Stimulated activated naive B cell treated with anti-CD40 and anti-IgM and Interleukin-4, amounts not matched to agents 10 μg/mL and 1 μg/mL and 100 μg/mL, for 72 hours (primary cell): ENCODE measurements around the gene BRINP3.

Source experiments
- ATAC-seq, 2 donors: fragments of 150-1000 bp; cut with Tn5 transposase; replicated peaks; 2 replicates each; pipeline ENCODE4 v1.10.0; 2021; ENCODE audit warnings: moderate library complexity in 1 of 2
- DNase-seq: peaks from one replicate; pipeline ENCODE4 v3.0.0; 2021
- H3K27ac Mint-ChIP-seq: one replicate; pipeline ENCODE4 v1.8.0; 2022; ENCODE audit warnings: mild to moderate bottlenecking, mixed read lengths
- H3K27me3 Mint-ChIP-seq, 2 donors: one replicate each; pipeline ENCODE4 v1.8.0; 2022; ENCODE audit warnings: mixed read lengths in 2 of 2
- H3K36me3 Mint-ChIP-seq, 2 donors: one replicate each; pipeline ENCODE4 v1.8.0; 2022; ENCODE audit warnings: mixed read lengths in 2 of 2, mild to moderate bottlenecking in 1 of 2
- H3K4me1 Mint-ChIP-seq, 2 donors: one replicate each; pipeline ENCODE4 v1.8.0; 2022; ENCODE audit warnings: mixed read lengths in 2 of 2, mild to moderate bottlenecking in 1 of 2
- H3K4me3 Mint-ChIP-seq, 2 donors: one replicate each; pipeline ENCODE4 v1.8.0; 2022; ENCODE audit warnings: mild to moderate bottlenecking in 2 of 2, mixed read lengths in 2 of 2, moderate library complexity in 1 of 2
- H3K9me3 Mint-ChIP-seq, 2 donors: one replicate each; pipeline ENCODE4 v1.8.0; 2022; ENCODE audit warnings: mixed read lengths in 2 of 2, mild to moderate bottlenecking in 1 of 2

BRINP3 gene

GRCh38 chr1:190250368-190250767, 227.3 kb downstream of the BRINP3 start:
- no peaks in the 10 kb centered on the region for H3K27me3 Mint-ChIP-seq
- no peak for DNase-seq
- H3K4me1 Mint-ChIP-seq = no peaks in the 10 kb centered on the region

GRCh38 chr1:190244406-190244805, 233.3 kb downstream of the BRINP3 start:
- ATAC-seq (no peak), DNase-seq (no peak)
- H3K27ac Mint-ChIP-seq = no peak overlapping the region
- H3K36me3 Mint-ChIP-seq = no peaks in the 10 kb centered on the region
- no peaks in the 10 kb centered on the region for H3K9me3 Mint-ChIP-seq
- H3K4me3 Mint-ChIP-seq = no peak overlapping the region
- no peaks in the 10 kb centered on the region for H3K4me1 Mint-ChIP-seq
- H3K27me3 Mint-ChIP-seq = no peaks in the 10 kb centered on the region

More at GRCh38 chr1:190250368-190250767, 227.3 kb downstream of the BRINP3 start:
- H3K36me3 Mint-ChIP-seq = no peaks in the 10 kb centered on the region
- no peak for ATAC-seq
- H3K4me3 Mint-ChIP-seq = no peak overlapping the region
- H3K27ac Mint-ChIP-seq = no peak overlapping the region
- peaks cover 0 to 5% of the 10 kb centered on the region in 2 donors for H3K9me3 Mint-ChIP-seq

- Mint-ChIP-seq H3K36me3 (no peaks in the 10 kb centered on the region), H3K9me3 (peaks cover 0 to 2% of the 10 kb centered on the region in 2 donors), H3K27ac (no peak overlapping the region), H3K27me3 (no peaks in the 10 kb centered on the region), H3K4me1 (no peaks in the 10 kb centered on the region), H3K4me3 (no peak overlapping the region)
- ATAC-seq (no peak), DNase-seq (no peak)
Observed at GRCh38 chr1:190243056-190243455, 234.6 kb downstream of the BRINP3 start.

- ATAC-seq (no peak), DNase-seq (no peak)
- no peak overlapping the region for H3K4me3 Mint-ChIP-seq
- H3K27ac Mint-ChIP-seq = no peak overlapping the region
- H3K36me3 Mint-ChIP-seq = no peaks in the 10 kb centered on the region
- peaks cover 0 to 4% of the 10 kb centered on the region in 2 donors for H3K9me3 Mint-ChIP-seq
- H3K27me3 Mint-ChIP-seq = no peaks in the 10 kb centered on the region
- H3K4me1 Mint-ChIP-seq = no peaks in the 10 kb centered on the region
Observed at GRCh38 chr1:190226006-190226405, 251.7 kb downstream of the BRINP3 start.

GRCh38 chr1:190212450-190212849, 265.2 kb downstream of the BRINP3 start:
- Mint-ChIP-seq H3K4me1 (no peaks in the 10 kb centered on the region), H3K27me3 (no peaks in the 10 kb centered on the region), H3K36me3 (no peaks in the 10 kb centered on the region), H3K27ac (no peak overlapping the region), H3K4me3 (no peak overlapping the region), H3K9me3 (no peaks in the 10 kb centered on the region)
- no peak for DNase-seq
- ATAC-seq = no peak

GRCh38 chr1:190207733-190208132, 269.9 kb downstream of the BRINP3 start:
- H3K4me3 Mint-ChIP-seq = no peak overlapping the region
- no peaks in the 10 kb centered on the region for H3K27me3 Mint-ChIP-seq
- no peaks in the 10 kb centered on the region for H3K36me3 Mint-ChIP-seq
- no peak overlapping the region for H3K27ac Mint-ChIP-seq
- no peak for ATAC-seq
- H3K4me1 Mint-ChIP-seq = no peaks in the 10 kb centered on the region
- H3K9me3 Mint-ChIP-seq = peaks cover 0 to under 1% of the 10 kb centered on the region in 2 donors
- DNase-seq = no peak

- no peak for DNase-seq
- Mint-ChIP-seq H3K27ac (no peak overlapping the region), H3K9me3 (peaks cover 8 to 9% of the 10 kb centered on the region in 2 donors), H3K27me3 (no peaks in the 10 kb centered on the region), H3K4me3 (no peak overlapping the region), H3K36me3 (no peaks in the 10 kb centered on the region), H3K4me1 (no peaks in the 10 kb centered on the region)
- no peak for ATAC-seq
Observed at GRCh38 chr1:190205713-190206112, 272.0 kb downstream of the BRINP3 start.

GRCh38 chr1:190196020-190196419, 281.6 kb downstream of the BRINP3 start:
- no peaks in the 10 kb centered on the region for H3K27me3 Mint-ChIP-seq
- H3K36me3 Mint-ChIP-seq = no peaks in the 10 kb centered on the region
- H3K27ac Mint-ChIP-seq = no peak overlapping the region
- peaks cover 4 to 10% of the 10 kb centered on the region in 2 donors for H3K9me3 Mint-ChIP-seq
- ATAC-seq (no peak), DNase-seq (no peak)
- H3K4me3 Mint-ChIP-seq = no peak overlapping the region
- no peaks in the 10 kb centered on the region for H3K4me1 Mint-ChIP-seq

- Mint-ChIP-seq H3K27me3 (no peaks in the 10 kb centered on the region), H3K4me1 (no peaks in the 10 kb centered on the region)
Observed at GRCh38 chr1:190193508-190194115, 284.1 kb downstream of the BRINP3 start.

GRCh38 chr1:190192627-190193026, 285.0 kb downstream of the BRINP3 start:
- Mint-ChIP-seq H3K36me3 (no peaks in the 10 kb centered on the region), H3K27ac (no peak overlapping the region), H3K4me3 (no peak overlapping the region), H3K9me3 (no peaks in the 10 kb centered on the region), H3K27me3 (no peaks in the 10 kb centered on the region), H3K4me1 (no peaks in the 10 kb centered on the region)
- no peak for ATAC-seq
- DNase-seq = no peak

More at GRCh38 chr1:190193508-190194115, 284.1 kb downstream of the BRINP3 start:
- Mint-ChIP-seq H3K9me3 (peaks cover 1% of the 10 kb centered on the region in 2 donors), H3K27ac (no peak overlapping the region), H3K36me3 (no peaks in the 10 kb centered on the region), H3K4me3 (no peak overlapping the region)
- DNase-seq (no peak), ATAC-seq (no peak)

GRCh38 chr1:190183588-190183987, 294.1 kb downstream of the BRINP3 start:
- H3K9me3 Mint-ChIP-seq = peaks cover 0 to 1% of the 10 kb centered on the region in 2 donors
- no peaks in the 10 kb centered on the region for H3K27me3 Mint-ChIP-seq
- no peaks in the 10 kb centered on the region for H3K4me1 Mint-ChIP-seq
- ATAC-seq = no peak
- no peaks in the 10 kb centered on the region for H3K36me3 Mint-ChIP-seq
- H3K27ac Mint-ChIP-seq = no peak overlapping the region
- no peak overlapping the region for H3K4me3 Mint-ChIP-seq
- DNase-seq = no peak

GRCh38 chr1:190179817-190180216, 297.8 kb downstream of the BRINP3 start:
- Mint-ChIP-seq H3K9me3 (peaks cover 0 to 1% of the 10 kb centered on the region in 2 donors), H3K27me3 (no peaks in the 10 kb centered on the region), H3K36me3 (no peaks in the 10 kb centered on the region), H3K4me1 (no peaks in the 10 kb centered on the region), H3K4me3 (no peak overlapping the region), H3K27ac (no peak overlapping the region)
- ATAC-seq = no peak
- DNase-seq = no peak

- Mint-ChIP-seq H3K4me3 (no peak overlapping the region), H3K27me3 (no peaks in the 10 kb centered on the region), H3K9me3 (peaks cover 0 to 1% of the 10 kb centered on the region in 2 donors), H3K36me3 (no peaks in the 10 kb centered on the region), H3K4me1 (no peaks in the 10 kb centered on the region), H3K27ac (no peak overlapping the region)
- DNase-seq (no peak), ATAC-seq (no peak)
Observed at GRCh38 chr1:190178827-190179226, 298.8 kb downstream of the BRINP3 start.

GRCh38 chr1:190177555-190177954, 300.1 kb downstream of the BRINP3 start:
- Mint-ChIP-seq H3K9me3 (peaks cover 0 to 1% of the 10 kb centered on the region in 2 donors), H3K27me3 (no peaks in the 10 kb centered on the region), H3K4me3 (no peak overlapping the region), H3K4me1 (no peaks in the 10 kb centered on the region), H3K27ac (no peak overlapping the region), H3K36me3 (no peaks in the 10 kb centered on the region)
- no peak for DNase-seq
- no peak for ATAC-seq

GRCh38 chr1:190176776-190177175, 300.9 kb downstream of the BRINP3 start:
- ATAC-seq = no peak
- no peaks in the 10 kb centered on the region for H3K4me1 Mint-ChIP-seq
- DNase-seq = no peak
- H3K36me3 Mint-ChIP-seq = no peaks in the 10 kb centered on the region
- H3K9me3 Mint-ChIP-seq = peaks cover 0 to 1% of the 10 kb centered on the region in 2 donors
- H3K27ac Mint-ChIP-seq = no peak overlapping the region
- H3K27me3 Mint-ChIP-seq = no peaks in the 10 kb centered on the region
- H3K4me3 Mint-ChIP-seq = no peak overlapping the region

- Mint-ChIP-seq H3K9me3 (no peaks in the 10 kb centered on the region), H3K4me1 (no peaks in the 10 kb centered on the region), H3K27me3 (no peaks in the 10 kb centered on the region), H3K36me3 (no peaks in the 10 kb centered on the region), H3K4me3 (no peak overlapping the region), H3K27ac (no peak overlapping the region)
- no peak for DNase-seq
- ATAC-seq = no peak
Observed at GRCh38 chr1:190175320-190175719, 302.3 kb downstream of the BRINP3 start.
